HG02623 (cell line): Measurements from ENCODE around the gene POMP.
A peak's percentile ranks its signal among the peaks of the same experiment; 100 is the strongest.
"Not testable (repeated sequence)": the region's sequence is repeated elsewhere in the genome, so short reads cannot be mapped to it uniquely, and the experiment has no call there.

ENCODE experiments used
- ATAC-seq: cut with Tn5 transposase; IDR thresholded peaks from one replicate; pipeline ENCODE4 v1.9.1; 2021; ENCODE audit warnings: moderate library complexity; ENCODE audit not compliant: unreplicated experiment

Gene POMP

DNA sequence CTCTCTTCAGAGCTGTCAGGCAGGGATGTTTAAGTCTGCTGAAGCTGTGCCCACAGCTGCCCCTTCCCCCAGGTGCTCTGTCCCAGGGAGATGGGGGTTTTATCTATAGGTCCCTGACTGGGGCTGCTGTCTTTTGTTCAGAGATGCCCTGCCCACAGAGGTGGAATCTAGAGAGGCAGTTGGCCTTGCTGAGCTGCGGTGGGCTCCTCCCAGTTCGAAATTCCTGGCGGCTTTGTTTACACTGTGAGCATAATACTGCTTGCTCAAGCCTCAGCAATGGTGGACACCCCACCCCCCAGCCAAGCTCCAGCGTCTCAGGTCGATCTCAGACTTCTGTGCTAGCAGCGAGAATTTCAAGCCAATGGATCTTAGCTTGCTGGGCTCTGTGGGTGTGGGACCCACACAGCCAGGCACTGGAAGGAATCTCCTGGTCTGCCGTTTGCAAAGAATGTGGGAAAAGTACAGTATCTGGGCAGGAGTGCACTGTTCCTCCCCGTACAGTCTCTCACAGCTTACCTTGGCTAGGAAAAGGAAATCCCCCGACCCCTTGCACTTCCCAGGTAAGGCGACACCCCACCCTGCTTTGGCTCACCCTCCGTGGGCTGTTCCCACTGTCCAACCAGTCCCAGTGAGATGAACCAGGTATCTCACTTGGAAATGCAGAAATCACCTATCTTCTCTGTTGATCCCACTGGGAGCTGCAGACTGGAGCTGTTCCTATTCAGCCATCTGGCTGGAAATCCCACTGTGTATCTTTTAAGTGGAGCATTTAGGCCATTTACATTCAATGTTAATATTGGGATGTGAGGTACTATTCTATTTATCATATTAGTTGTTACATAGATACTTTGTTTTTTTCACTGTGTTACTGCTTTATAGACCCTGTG, 34.9 kb downstream of the POMP start:
- not testable (repeated sequence) for ATAC-seq

DNA sequence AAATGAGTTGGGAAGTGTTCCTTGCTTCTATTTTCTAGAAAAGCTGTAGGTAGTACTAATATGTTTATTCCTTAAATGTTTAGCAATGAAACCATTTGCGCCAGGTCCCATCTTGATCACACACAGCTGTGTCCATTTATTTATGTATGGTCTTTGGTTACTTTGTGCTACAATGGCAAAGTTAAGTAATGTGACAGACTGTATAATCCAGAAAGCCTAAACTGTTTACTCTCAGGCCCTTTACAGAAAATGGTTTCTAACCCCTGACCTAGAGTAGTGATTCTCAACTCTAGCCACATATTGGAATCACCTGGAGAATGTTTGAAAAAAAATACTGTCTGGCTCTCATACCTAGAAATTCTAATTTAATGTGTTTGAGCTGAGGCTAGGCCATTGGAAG, 38.5 kb downstream of the POMP start:
- no peak for ATAC-seq

- no peak for ATAC-seq
These were observed 40.3 kb downstream of the POMP start for GRCh38 chr13:28699246-28699645.

DNA sequence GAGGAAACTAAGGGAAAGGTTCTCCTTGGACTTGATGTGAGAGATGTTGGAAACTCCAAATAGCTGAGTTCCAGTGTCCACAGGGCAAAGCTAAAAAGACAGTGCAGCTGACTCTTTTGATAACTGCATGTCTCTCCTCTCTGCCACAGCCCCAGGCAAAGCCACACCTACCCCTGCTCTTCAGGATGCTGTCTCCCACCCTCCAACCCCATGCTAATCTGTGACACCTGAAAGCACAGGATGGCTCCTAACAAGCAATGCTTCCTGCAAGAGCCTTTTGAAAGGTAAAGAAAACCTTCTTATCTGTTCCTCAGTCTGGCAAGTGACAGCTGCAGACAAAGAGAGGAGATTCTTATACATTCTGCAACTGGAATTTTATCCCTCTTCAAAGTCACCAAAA, 45.4 kb downstream of the POMP start:
- ATAC-seq: no peak

DNA sequence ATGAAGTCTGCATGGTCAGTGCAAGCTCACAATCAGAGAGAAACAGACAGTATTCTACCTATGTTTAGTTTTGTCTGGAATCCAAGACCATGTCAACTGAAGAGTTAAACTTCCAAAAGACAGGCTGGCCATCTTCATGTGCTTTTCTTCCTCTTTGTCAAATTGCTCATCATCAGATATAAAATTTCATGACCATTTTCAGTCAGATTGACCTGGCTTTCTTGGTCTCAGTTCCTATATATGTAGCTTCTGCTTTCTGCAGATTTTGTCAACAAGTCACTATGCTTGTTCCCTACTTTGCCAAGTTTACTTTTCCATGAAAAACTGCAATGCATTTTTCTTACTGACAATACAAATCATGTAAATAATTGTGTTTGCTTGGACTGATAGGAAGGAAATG, 46.0 kb downstream of the POMP start:
- ATAC-seq: no peak

DNA sequence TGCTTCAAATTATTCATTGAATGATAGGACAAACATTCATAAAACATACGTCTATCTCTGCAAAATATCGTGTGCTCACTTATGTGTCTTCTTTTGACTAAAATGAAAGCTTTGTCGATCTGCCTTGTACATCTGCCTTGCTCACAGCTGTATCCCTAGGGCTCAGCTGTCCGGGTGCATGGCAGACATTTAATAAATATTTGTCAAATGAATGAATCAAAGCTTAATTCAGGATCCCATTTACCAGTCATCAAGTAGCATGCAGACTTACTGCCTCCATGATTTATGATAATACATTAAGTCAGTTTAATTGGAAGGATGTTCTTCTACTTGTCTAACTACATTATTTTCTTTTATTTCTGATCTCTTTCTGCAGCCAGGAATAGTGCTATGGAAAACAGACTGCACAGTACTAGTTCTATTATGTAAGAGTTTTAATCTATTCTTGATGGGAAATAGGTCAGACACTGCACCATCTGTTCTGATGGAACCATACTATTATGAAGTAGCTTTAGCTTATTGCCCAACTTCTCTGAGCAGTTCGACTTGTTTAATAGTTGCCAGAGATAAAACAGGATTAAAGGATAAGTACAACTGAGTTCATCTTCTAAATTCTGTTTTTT, 46.6 kb downstream of the POMP start:
- no peak for ATAC-seq

- ATAC-seq: peak; percentile 97
These were observed 48.9 kb downstream of the POMP start for GRCh38 chr13:28707629-28708427.

GRCh38 chr13:28710161-28710560, 51.2 kb downstream of the POMP start:
- ATAC-seq: no peak

DNA sequence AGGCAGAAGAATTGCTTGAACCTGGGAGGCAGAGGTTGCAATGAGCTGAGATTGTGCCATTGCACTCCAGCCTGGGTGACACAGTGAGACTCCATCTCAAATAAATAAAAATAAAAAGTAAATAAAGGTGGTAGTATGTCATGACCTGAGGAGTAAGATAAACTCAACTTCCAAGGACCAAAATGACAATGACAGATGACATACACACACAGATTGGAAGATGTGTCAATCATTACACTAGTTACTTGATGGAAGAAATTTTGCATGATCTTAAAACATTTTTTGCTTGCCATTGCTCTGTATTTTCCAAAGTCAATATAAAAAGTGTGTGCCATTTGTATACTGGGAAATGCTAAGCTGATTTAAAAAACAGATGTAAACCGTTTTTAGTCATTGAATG, 55.7 kb downstream of the POMP start:
- ATAC-seq: no peak

DNA sequence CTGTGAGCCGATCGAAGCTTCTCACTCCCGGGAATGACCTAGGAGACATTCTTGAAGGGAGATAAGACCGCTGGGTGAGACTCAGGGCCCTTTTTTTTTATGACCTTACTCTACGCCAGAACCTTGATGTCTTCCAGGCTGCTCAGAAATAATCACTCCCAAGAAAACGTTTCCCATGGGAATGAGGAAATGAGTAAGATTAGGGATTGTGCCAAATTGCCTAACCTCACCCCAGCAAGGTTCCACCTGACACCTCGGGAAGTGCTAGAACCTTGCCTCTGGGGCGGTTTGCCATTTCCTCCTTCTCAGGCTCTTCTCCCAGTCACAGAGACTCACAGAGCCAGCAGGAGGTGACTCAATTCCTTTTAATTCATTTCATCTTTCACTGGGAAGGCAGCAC, 57.6 kb downstream of the POMP start:
- no peak for ATAC-seq

- no peak for ATAC-seq
These were observed 58.2 kb downstream of the POMP start for GRCh38 chr13:28717170-28717569.

DNA sequence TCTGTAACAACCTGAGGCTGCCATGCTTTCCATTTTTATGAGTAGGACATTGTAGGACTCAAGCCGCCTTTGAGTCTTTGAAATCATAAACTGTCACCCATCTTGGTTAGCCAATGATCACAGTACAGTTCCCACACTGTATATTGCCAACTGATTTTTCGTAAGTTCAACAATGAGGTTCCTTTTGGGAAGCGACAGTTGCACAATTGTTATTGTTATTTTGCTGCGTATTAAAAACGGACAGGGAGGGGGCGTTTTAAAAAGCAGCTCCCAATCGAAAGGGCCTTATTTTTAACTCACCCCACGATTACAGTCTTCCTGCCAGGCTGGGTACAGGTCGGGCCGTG, 59.2 kb downstream of the POMP start:
- no peak for ATAC-seq

DNA sequence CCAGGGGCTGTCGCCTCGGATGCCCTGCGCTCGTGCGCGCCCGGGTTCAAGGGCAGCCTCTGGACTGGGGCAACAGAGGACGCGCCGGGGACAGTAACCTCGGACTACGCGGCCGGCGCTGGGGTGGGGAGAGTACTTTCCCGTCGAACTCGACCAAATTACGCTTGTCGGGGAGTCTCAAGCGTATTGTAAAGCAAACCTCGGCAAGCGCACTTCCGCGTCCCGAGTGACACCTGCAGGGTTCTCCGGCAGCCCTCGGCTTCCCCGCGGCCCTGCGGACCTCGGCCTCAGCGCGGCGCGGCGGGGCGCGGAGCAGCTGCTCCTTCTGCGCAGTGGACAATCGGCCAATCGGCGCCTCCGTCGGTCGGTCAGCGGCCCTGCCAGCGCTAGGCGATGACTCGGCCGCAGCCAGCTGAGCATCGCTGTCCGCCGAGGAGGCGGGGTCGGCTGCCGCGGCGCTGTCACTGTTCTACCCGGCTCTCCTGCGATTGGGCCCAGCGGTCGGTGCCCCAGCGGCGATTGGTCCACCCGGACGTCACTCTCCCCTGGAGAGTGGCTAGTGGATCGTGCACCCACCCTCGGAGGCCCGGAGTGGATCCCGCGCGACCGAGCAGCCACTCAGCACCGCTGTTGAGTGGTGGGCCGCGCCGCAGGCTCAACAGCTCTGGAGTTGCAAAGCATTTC, 59.8 kb downstream of the POMP start, which contains the start of gene SLC46A3:
Gene SLC46A3 (minus strand): TSS at position 428 of the 684 bp plus-strand sequence. CDS start 972 bp downstream, outside the sequence.
- ATAC-seq: peak; percentile 99

GRCh38 chr13:28719227-28720055, 60.5 kb downstream of the POMP start:
- ATAC-seq: no peak

DNA sequence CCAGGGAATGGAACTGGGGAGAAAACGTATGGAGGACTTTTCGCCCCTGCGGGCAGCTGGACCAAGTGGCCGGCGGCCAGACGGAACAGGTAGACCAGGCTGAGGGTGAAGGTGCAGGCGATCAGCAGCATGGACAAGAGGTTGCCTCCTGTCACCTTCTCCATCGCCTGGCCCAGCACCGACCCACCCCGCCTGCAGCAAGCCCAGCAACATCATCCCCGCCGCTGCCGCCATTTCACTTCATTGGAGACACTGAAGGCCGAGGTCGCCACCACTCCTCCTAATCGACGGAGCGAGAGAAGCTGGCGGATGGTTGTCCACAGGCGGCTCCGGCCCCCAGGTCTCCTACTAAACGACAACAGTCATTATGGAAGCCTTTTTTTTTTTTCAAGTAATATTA, 64.9 kb downstream of the POMP start:
- ATAC-seq: no peak

DNA sequence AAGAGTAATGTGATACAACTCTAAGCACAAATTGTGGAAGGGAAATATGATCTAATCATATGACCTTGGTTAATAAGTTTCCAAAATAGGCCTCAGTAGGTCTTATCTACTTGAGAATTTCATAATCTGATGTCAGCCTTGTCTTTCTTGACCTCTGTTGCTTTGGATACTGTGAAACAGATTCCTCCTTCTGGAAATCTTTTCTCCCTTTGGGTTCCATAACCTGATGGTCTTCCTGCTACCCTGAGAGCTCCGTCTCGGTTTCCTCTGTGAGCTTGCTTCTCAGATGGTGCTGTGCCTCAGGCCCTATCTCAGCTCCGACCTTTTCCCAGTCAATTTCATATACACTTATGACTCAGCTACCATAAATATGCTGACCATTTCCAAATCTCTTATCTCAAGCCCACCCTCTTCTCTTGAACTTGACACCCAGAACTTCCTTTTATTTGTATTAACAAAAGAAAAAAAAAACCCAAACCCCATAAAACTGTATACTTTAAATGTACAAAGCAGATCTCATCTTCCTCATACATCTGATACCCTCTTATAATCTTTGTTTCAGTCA, 66.2 kb downstream of the POMP start:
- ATAC-seq: no peak
